MCF 10A (cell line): ENCODE results near the gene CLDN24. TPM values are rescaled to one million over a fixed set of nuclear protein-coding genes. Genes with fewer than 3 reads are reported as not detected.

ENCODE experiments used
- BruUV-seq: library from RNA; stranded (reverse); fragments of 400-500 nt; replicated peaks from 2 replicates; lab custom pipeline; 2021; lab: Mats Ljungman, UMichigan
- CTCF ChIA-PET: fragments of 300-600 bp; sonication (Branson Sonifier 250); formaldehyde crosslinking; extraction: SDS; loops from one replicate; lab custom pipeline; 2021; ENCODE audit warnings: antibody characterized with exemption, inconsistent platforms; lab: Yijun Ruan, JAX
- POLR2A ChIA-PET: fragments of 300-600, 350-650 bp; sonication (Branson Sonifier 250); formaldehyde crosslinking; extraction: SDS; loops from one replicate; lab custom pipeline; 2020; ENCODE audit warnings: antibody characterized with exemption, inconsistent platforms; lab: Yijun Ruan, JAX
- DNase-seq: peaks from one replicate; pipeline ENCODE4 v3.0.0-alpha.2; 2018; ENCODE audit not compliant: unreplicated experiment
- H3K27ac Mint-ChIP-seq: one replicate; pipeline ENCODE4 v1.8.0; 2022; ENCODE audit warnings: mild to moderate bottlenecking, low read depth, mixed read lengths; ENCODE audit not compliant: unreplicated experiment
- H3K27me3 Mint-ChIP-seq: one replicate; pipeline ENCODE4 v1.8.0; 2022; ENCODE audit warnings: mixed read lengths; ENCODE audit not compliant: insufficient read depth, unreplicated experiment
- H3K36me3 Mint-ChIP-seq: one replicate; pipeline ENCODE4 v1.8.0; 2022; ENCODE audit warnings: mild to moderate bottlenecking, moderate library complexity, mixed read lengths; ENCODE audit not compliant: insufficient read depth, unreplicated experiment
- H3K4me1 Mint-ChIP-seq: one replicate; pipeline ENCODE4 v1.8.0; 2022; ENCODE audit warnings: mixed read lengths; ENCODE audit not compliant: insufficient read depth, unreplicated experiment
- H3K4me3 Mint-ChIP-seq: one replicate; pipeline ENCODE4 v1.8.0; 2022; ENCODE audit warnings: mild to moderate bottlenecking, moderate library complexity, mixed read lengths; ENCODE audit not compliant: unreplicated experiment
- H3K9me3 Mint-ChIP-seq: one replicate; pipeline ENCODE4 v1.8.0; 2022; ENCODE audit warnings: mixed read lengths; ENCODE audit not compliant: unreplicated experiment
- intact Hi-C: fragments of 100-400 bp; cut with micrococcal nuclease; formaldehyde crosslinking; loops from 2 replicates; pipeline ENCODE4 v1.14.1; 2022
- total RNA-seq: library from RNA; stranded (reverse); gene quantifications from 2 replicates; pipeline ENCODE4 v1.2.3, GENCODE V29; 2022
- TF ChIP-seq, protein P1 (sequence below): fragments of 200-600 bp; IDR thresholded peaks from one replicate; pipeline ENCODE4 v1.8.0; 2022; ENCODE audit warnings: antibody characterized with exemption, mild to moderate bottlenecking; ENCODE audit not compliant: unreplicated experiment

Gene CLDN24
- total RNA-seq, 1 experiment from 2014 or later, result not detected

DNA sequence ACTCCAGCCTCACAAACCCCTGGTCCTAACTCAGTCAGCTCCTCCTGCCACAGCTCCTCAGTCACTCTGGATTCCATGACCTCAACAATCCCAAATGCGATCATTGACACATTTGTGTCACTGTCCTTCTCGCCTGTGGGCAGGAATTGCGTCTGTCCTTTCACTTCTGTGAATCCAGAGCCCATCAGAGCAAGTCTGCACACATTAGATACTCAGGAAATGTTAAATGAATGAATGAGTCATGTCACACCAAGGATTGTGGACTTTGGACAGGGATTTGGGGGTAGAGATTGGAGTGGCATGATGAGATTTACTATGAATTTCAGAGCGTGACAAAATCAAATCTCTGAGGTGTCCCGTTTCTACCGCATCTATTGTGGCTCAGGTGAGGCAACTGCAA lies 11.8 kb upstream of the CLDN24 start:
- intact Hi-C loops, result no loop called here
- Mint-ChIP-seq H3K27ac (peak overlapping the region; percentile 11), H3K9me3 (no peaks in the 10 kb centered on the region), H3K27me3 (no peaks in the 10 kb centered on the region), H3K4me3 (peak overlapping the region; percentile 45), H3K36me3 (peaks cover 2% of the 10 kb centered on the region), H3K4me1 (peaks cover 15% of the 10 kb centered on the region)
- TF ChIP-seq, protein P1, sequence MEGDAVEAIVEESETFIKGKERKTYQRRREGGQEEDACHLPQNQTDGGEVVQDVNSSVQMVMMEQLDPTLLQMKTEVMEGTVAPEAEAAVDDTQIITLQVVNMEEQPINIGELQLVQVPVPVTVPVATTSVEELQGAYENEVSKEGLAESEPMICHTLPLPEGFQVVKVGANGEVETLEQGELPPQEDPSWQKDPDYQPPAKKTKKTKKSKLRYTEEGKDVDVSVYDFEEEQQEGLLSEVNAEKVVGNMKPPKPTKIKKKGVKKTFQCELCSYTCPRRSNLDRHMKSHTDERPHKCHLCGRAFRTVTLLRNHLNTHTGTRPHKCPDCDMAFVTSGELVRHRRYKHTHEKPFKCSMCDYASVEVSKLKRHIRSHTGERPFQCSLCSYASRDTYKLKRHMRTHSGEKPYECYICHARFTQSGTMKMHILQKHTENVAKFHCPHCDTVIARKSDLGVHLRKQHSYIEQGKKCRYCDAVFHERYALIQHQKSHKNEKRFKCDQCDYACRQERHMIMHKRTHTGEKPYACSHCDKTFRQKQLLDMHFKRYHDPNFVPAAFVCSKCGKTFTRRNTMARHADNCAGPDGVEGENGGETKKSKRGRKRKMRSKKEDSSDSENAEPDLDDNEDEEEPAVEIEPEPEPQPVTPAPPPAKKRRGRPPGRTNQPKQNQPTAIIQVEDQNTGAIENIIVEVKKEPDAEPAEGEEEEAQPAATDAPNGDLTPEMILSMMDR, result no peak
- ChIA-PET CTCF (no interaction called here), POLR2A (interaction anchor here (0.6 kb wide), 1 partner anchor 104 kb away, joined by 3 read pairs; no protein-coding TSS in a partner anchor)
- DNase-seq, result peak; percentile 59
- no TSS peak for BruUV-seq

DNA sequence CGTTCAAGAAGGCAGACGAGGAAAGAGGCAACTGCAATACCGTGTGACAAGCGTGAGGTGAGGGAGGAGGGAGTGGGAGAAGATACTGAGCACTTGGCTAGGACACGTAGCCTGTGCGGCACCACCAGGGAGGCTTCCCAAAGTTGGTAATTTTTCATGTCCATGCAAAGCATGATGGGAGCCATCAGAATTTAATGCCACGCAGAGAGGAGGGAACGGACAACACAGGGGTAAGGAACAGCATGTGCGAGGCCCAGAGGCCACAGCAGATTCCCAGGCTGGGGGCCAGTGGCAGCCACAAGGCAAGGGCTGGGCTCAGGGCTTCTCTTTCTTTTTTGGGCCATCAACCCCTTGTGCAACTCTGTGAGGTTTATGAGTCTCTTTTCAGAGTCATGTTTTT lies 11.0 kb upstream of the CLDN24 start:
- Mint-ChIP-seq H3K4me1 (peaks cover 15% of the 10 kb centered on the region), H3K36me3 (peaks cover 5% of the 10 kb centered on the region), H3K27ac (no peak overlapping the region), H3K27me3 (no peaks in the 10 kb centered on the region), H3K9me3 (no peaks in the 10 kb centered on the region), H3K4me3 (no peak overlapping the region)
- TF ChIP-seq, protein P1, result no peak
- DNase-seq, result no peak
- intact Hi-C loops, result no loop called here
- ChIA-PET POLR2A (no interaction called here), CTCF (no interaction called here)
- BruUV-seq, result no TSS peak

- ChIA-PET CTCF (no interaction called here), POLR2A (no interaction called here)
- Mint-ChIP-seq H3K27ac (no peak overlapping the region), H3K27me3 (no peaks in the 10 kb centered on the region), H3K4me1 (peaks cover 15% of the 10 kb centered on the region), H3K4me3 (no peak overlapping the region), H3K9me3 (no peaks in the 10 kb centered on the region), H3K36me3 (peaks cover 5% of the 10 kb centered on the region)
- BruUV-seq, result no TSS peak
- intact Hi-C loops, result no loop called here
- DNase-seq, result no peak
- TF ChIP-seq, protein P1, result no peak
These were observed 10.2 kb upstream of the CLDN24 start for GRCh38 chr4:183332447-183332846.

GRCh38 chr4:183330841-183331240 lies 8.6 kb upstream of the CLDN24 start:
- BruUV-seq, result no TSS peak
- Mint-ChIP-seq H3K4me1 (peaks cover 15% of the 10 kb centered on the region), H3K27ac (no peak overlapping the region), H3K9me3 (peaks cover 6% of the 10 kb centered on the region), H3K36me3 (peaks cover 5% of the 10 kb centered on the region), H3K27me3 (no peaks in the 10 kb centered on the region), H3K4me3 (no peak overlapping the region)
- intact Hi-C loops, result no loop called here
- CTCF ChIA-PET, result no interaction called here
- TF ChIP-seq, protein P1, result no peak
- peak; percentile 46 for DNase-seq
- POLR2A ChIA-PET, result interaction anchor here (0.6 kb wide), 1 partner anchor 584 kb away, joined by 3 read pairs; no protein-coding TSS in a partner anchor
